GM12873 (cell line): Measurements from ENCODE around the gene CCDC136.

ENCODE experiments used
- CTCF ChIP-seq: IDR thresholded peaks from 2 replicates; pipeline ENCODE4 v1.5.1; 2012; ENCODE audit warnings: low read depth, mild to moderate bottlenecking, moderate library complexity, low read length, control low read depth; ENCODE audit not compliant: insufficient read depth; ENCODE audit errors: missing control alignments

Gene CCDC136

DNA sequence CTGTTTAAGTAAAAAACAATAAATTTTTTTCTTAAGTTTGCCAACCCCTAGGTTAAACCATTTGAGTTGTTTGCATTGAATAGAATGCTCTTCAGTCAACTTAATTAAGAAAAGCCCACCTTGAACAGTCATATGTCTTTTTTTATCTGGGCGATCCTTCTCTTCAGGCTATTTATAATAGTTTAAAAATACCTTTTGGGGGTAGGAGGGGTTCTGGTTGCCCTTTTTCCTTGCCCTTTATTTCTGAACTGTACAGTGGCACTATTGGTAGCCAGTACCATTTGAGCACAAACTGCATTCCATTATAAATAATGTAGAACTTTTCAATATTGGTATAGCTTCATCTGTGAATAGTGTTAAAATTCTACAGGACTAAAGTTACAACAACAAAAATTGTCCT lies 39.5 kb upstream of the CCDC136 start:
- no peak for TF ChIP-seq CTCF

GRCh38 chr7:128755075-128755818 lies 36.5 kb upstream of the CCDC136 start:
- no peak for TF ChIP-seq CTCF

DNA sequence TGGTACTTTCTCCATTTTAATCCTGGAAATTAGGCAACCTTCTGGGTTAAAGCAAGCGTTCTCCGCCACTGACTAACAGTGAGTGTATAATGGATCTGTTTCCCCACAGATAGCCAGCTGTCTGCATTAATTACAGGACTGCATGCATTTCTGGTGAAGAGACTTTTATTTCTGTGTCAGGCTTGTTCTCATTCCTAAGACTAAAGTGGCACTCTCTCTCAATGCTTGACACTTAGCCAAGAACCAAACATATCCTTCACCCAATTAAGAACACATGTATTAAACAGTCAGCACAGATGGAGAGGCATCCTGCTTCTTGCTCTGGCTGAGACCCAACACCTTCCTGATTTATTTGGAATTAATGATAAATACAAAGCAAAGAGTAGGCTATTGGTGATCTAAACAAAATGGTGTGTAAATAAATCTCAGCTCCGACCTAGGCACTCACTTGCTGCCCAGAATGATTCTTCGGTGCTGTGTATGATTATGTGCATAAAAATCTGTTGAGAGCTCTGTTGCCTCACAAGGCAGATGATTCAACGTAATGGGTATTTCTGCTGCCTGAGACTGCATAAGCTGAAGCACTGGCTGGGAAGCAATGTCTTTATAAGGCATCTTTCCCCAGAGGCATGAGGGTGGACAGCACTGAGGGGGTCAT lies 35.8 kb upstream of the CCDC136 start:
- no peak for TF ChIP-seq CTCF

GRCh38 chr7:128757203-128757602 lies 34.6 kb upstream of the CCDC136 start:
- TF ChIP-seq CTCF: no peak

DNA sequence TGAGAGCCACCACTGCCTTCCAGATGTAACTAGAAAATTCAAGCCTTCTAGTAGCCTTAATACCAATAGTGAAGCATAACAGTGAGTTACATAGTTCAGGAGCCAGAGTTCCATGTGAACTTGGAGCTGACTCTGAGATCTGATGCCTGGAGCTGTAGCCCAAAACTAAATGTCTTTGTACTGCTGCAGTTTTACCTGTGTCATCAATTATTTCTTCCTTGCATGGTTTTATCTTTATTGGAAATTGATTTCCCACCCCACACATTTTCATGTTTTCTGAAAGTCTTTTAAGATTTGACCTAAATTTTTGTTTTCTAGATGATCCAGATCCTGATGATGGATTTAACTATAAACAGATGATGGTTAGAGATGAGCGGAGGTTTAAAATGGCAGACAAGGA lies 33.2 kb upstream of the CCDC136 start:
- no peak for TF ChIP-seq CTCF

DNA sequence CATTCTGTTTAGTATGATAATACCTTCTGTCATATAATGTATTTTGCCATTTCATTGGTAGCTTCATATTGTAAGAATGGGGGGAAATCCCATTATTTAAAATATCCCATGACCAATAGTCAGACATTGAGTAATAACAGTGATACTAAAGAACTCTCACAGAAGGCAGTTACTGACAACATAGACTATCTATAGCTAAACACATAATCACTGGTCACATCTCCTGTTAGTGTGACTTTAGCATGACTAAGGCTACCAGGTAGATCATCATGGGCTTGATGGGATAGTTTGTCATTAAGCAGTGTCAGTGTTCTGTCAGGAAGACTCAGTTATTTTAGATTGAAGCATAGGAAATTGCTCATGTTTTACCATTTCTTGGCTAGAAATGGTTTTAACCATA lies 32.5 kb upstream of the CCDC136 start:
- no peak for TF ChIP-seq CTCF

DNA sequence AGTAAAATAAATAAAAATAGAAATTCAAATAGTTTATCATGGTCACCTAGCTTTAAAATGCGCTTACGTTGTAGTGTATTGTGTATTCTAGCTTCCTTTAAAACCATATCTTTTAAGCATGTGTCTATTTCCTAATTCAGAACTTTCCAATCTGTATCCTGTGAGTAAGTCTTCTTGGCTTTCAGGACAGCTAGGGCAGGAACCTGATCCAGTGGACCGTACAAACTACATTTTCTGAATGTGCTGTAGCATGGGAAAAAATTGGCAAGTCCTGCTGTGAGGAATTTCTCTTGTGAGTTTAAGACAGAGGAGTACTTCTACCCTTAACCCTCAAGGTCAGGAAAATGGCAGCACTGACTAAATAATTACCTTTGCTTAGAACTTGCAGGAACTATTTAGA lies 28.2 kb upstream of the CCDC136 start:
- no peak for TF ChIP-seq CTCF
